ENCODE measurements around the gene TTC28.

Gene TTC28

GRCh38 chr22:28052825-28053269 is 626.8 kb downstream of the TTC28 start:
- DNase-seq (ENCODE audit: low read depth, low spot score) = no peak
- no peaks in the 10 kb centered on the region for H3K36me3 ChIP-seq (ENCODE audit: insufficient read depth, insufficient read length, low read length)
- no peaks in the 10 kb centered on the region for H3K9me3 ChIP-seq (ENCODE audit: insufficient read depth, low read length)
- no peaks in the 10 kb centered on the region for H3K4me1 ChIP-seq (ENCODE audit: insufficient read depth, insufficient read length)
- no peak overlapping the region for H3K4me3 ChIP-seq (ENCODE audit: insufficient read length, low read depth)
- no peak for TF ChIP-seq SUZ12 (IDR thresholded peaks at IDR 0.05; ENCODE audit: extremely low read depth, insufficient read depth, insufficient read length)
- TF ChIP-seq YY1 (IDR thresholded peaks at IDR 0.05; ENCODE audit: insufficient read depth, insufficient read length) = no peak
- no peak for TF ChIP-seq ZNF274 (IDR thresholded peaks at IDR 0.05; ENCODE audit: low read depth, low read length)
- H3K9ac ChIP-seq (ENCODE audit: insufficient read length, low read depth) = no peak overlapping the region
- H3K27me3 ChIP-seq (ENCODE audit: insufficient read depth, insufficient read length) = no peaks in the 10 kb centered on the region

DNA sequence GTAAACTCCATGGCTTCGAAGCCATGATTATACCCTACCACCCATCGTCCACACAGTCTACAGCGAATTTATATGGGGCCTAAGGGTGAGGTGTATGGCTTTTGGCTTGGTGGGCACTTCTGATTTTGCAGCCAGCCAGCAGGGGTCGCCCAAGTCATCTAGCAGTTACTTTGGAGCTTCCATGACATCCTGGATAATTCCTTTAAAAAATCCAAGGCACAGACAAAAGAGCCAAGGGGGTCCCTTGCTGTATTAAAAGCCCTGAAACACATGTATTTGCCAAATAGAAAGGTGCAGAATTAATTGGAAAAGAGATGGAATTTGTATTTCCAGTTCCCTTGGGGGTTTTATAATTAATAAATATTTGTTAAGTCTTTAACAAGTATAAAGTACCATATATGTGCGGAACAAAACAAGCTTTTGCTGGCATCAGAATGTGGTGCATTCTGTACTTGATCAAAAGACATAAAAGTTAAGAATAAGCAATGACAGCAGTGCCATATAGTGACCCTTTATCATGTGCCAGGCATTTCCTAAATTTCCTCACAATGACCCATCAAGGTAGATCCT is 627.8 kb downstream of the TTC28 start:
- H3K36me3 ChIP-seq (ENCODE audit: insufficient read depth, insufficient read length, low read length) = no peaks in the 10 kb centered on the region
- no peaks in the 10 kb centered on the region for H3K4me1 ChIP-seq (ENCODE audit: insufficient read depth, insufficient read length)
- TF ChIP-seq ZNF274 (IDR thresholded peaks at IDR 0.05; ENCODE audit: low read depth, low read length) (no peak), YY1 (IDR thresholded peaks at IDR 0.05; ENCODE audit: insufficient read depth, insufficient read length) (no peak), SUZ12 (IDR thresholded peaks at IDR 0.05; ENCODE audit: extremely low read depth, insufficient read depth, insufficient read length) (no peak)
- H3K9me3 ChIP-seq (ENCODE audit: insufficient read depth, low read length) = no peaks in the 10 kb centered on the region
- peak; percentile 55 for DNase-seq (ENCODE audit: low read depth, low spot score)
- no peaks in the 10 kb centered on the region for H3K27me3 ChIP-seq (ENCODE audit: insufficient read depth, insufficient read length)
- no peak overlapping the region for H3K4me3 ChIP-seq (ENCODE audit: insufficient read length, low read depth)
- no peak overlapping the region for H3K9ac ChIP-seq (ENCODE audit: insufficient read length, low read depth)

- H3K27me3 ChIP-seq (ENCODE audit: insufficient read depth, insufficient read length) = no peaks in the 10 kb centered on the region
- no peaks in the 10 kb centered on the region for H3K4me1 ChIP-seq (ENCODE audit: insufficient read depth, insufficient read length)
- TF ChIP-seq ZNF274 (IDR thresholded peaks at IDR 0.05; ENCODE audit: low read depth, low read length) = no peak
- no peak for TF ChIP-seq YY1 (IDR thresholded peaks at IDR 0.05; ENCODE audit: insufficient read depth, insufficient read length)
- TF ChIP-seq SUZ12 (IDR thresholded peaks at IDR 0.05; ENCODE audit: extremely low read depth, insufficient read depth, insufficient read length) = no peak
Observed at GRCh38 chr22:28051091-28051786, 628.4 kb downstream of the TTC28 start.

GRCh38 chr22:28048529-28048928 is 631.1 kb downstream of the TTC28 start:
- no peaks in the 10 kb centered on the region for H3K4me1 ChIP-seq (ENCODE audit: insufficient read depth, insufficient read length)
- no peaks in the 10 kb centered on the region for H3K36me3 ChIP-seq (ENCODE audit: insufficient read depth, insufficient read length, low read length)
- H3K9ac ChIP-seq (ENCODE audit: insufficient read length, low read depth) = no peak overlapping the region
- H3K27me3 ChIP-seq (ENCODE audit: insufficient read depth, insufficient read length) = no peaks in the 10 kb centered on the region
- no peak for DNase-seq (ENCODE audit: low read depth, low spot score)
- H3K4me3 ChIP-seq (ENCODE audit: insufficient read length, low read depth) = no peak overlapping the region
- TF ChIP-seq ZNF274 (IDR thresholded peaks at IDR 0.05; ENCODE audit: low read depth, low read length) (no peak), YY1 (IDR thresholded peaks at IDR 0.05; ENCODE audit: insufficient read depth, insufficient read length) (no peak), SUZ12 (IDR thresholded peaks at IDR 0.05; ENCODE audit: extremely low read depth, insufficient read depth, insufficient read length) (no peak)
- H3K9me3 ChIP-seq (ENCODE audit: insufficient read depth, low read length) = no peaks in the 10 kb centered on the region

More at GRCh38 chr22:28051091-28051786, 628.4 kb downstream of the TTC28 start:
- no peak overlapping the region for H3K9ac ChIP-seq (ENCODE audit: insufficient read length, low read depth)
- H3K4me3 ChIP-seq (ENCODE audit: insufficient read length, low read depth) = no peak overlapping the region
- no peaks in the 10 kb centered on the region for H3K36me3 ChIP-seq (ENCODE audit: insufficient read depth, insufficient read length, low read length)
- no peaks in the 10 kb centered on the region for H3K9me3 ChIP-seq (ENCODE audit: insufficient read depth, low read length)
- no peak for DNase-seq (ENCODE audit: low read depth, low spot score)

- TF ChIP-seq ZNF274 (IDR thresholded peaks at IDR 0.05; ENCODE audit: low read depth, low read length) (no peak), SUZ12 (IDR thresholded peaks at IDR 0.05; ENCODE audit: extremely low read depth, insufficient read depth, insufficient read length) (no peak), YY1 (IDR thresholded peaks at IDR 0.05; ENCODE audit: insufficient read depth, insufficient read length) (no peak)
- Histone ChIP-seq H3K4me1 (ENCODE audit: insufficient read depth, insufficient read length) (no peaks in the 10 kb centered on the region), H3K27me3 (ENCODE audit: insufficient read depth, insufficient read length) (no peaks in the 10 kb centered on the region), H3K9me3 (ENCODE audit: insufficient read depth, low read length) (no peaks in the 10 kb centered on the region), H3K9ac (ENCODE audit: insufficient read length, low read depth) (no peak overlapping the region), H3K36me3 (ENCODE audit: insufficient read depth, insufficient read length, low read length) (no peaks in the 10 kb centered on the region), H3K4me3 (ENCODE audit: insufficient read length, low read depth) (no peak overlapping the region)
- no peak for DNase-seq (ENCODE audit: low read depth, low spot score)
Observed at GRCh38 chr22:28047740-28048139, 631.9 kb downstream of the TTC28 start.

- TF ChIP-seq YY1 (IDR thresholded peaks at IDR 0.05; ENCODE audit: insufficient read depth, insufficient read length) (no peak), ZNF274 (IDR thresholded peaks at IDR 0.05; ENCODE audit: low read depth, low read length) (no peak), SUZ12 (IDR thresholded peaks at IDR 0.05; ENCODE audit: extremely low read depth, insufficient read depth, insufficient read length) (no peak)
- no peak for DNase-seq (ENCODE audit: low read depth, low spot score)
- Histone ChIP-seq H3K36me3 (ENCODE audit: insufficient read depth, insufficient read length, low read length) (no peaks in the 10 kb centered on the region), H3K9me3 (ENCODE audit: insufficient read depth, low read length) (no peaks in the 10 kb centered on the region), H3K27me3 (ENCODE audit: insufficient read depth, insufficient read length) (no peaks in the 10 kb centered on the region), H3K4me1 (ENCODE audit: insufficient read depth, insufficient read length) (no peaks in the 10 kb centered on the region), H3K4me3 (ENCODE audit: insufficient read length, low read depth) (no peak overlapping the region), H3K9ac (ENCODE audit: insufficient read length, low read depth) (no peak overlapping the region)
Observed at GRCh38 chr22:28046100-28046499, 633.5 kb downstream of the TTC28 start.

DNA sequence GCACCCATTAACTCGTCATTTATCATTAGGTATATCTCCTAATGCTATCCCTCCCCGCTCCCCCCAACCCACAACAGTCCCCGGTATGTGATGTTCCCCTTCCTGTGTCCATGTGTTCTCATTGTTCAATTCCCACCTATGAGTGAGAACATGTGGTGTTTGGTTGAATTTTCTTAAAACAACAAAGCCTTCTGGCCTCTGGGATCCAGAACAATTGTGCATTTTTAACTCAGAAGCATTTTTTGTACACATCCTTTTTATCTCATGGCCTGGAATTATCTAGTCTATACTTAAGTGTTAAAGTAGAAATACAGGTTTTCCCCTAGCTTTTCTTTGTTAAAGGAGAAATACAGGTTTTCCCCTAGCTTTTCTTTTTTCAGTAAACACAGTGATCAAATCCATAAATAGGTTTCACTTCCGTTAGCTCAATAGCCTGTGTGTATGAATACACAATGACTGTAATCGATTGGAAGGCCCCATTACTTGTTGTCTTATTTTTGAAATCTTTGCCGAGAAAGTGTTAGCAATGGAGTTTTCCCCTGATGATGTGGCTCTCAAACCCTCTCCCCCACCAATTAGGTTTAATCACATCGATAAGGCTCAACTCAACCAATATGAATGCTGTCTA is 635.0 kb downstream of the TTC28 start:
- Histone ChIP-seq H3K4me3 (ENCODE audit: insufficient read length, low read depth) (no peak overlapping the region), H3K9me3 (ENCODE audit: insufficient read depth, low read length) (no peaks in the 10 kb centered on the region), H3K27me3 (ENCODE audit: insufficient read depth, insufficient read length) (no peaks in the 10 kb centered on the region), H3K4me1 (ENCODE audit: insufficient read depth, insufficient read length) (no peaks in the 10 kb centered on the region), H3K9ac (ENCODE audit: insufficient read length, low read depth) (no peak overlapping the region), H3K36me3 (ENCODE audit: insufficient read depth, insufficient read length, low read length) (no peaks in the 10 kb centered on the region)
- TF ChIP-seq YY1 (IDR thresholded peaks at IDR 0.05; ENCODE audit: insufficient read depth, insufficient read length) (no peak), SUZ12 (IDR thresholded peaks at IDR 0.05; ENCODE audit: extremely low read depth, insufficient read depth, insufficient read length) (no peak), ZNF274 (IDR thresholded peaks at IDR 0.05; ENCODE audit: low read depth, low read length) (no peak)
- DNase-seq (ENCODE audit: low read depth, low spot score) = no peak
